ENCODE measurements around the gene KNDC1.

The KNDC1 gene

DNA sequence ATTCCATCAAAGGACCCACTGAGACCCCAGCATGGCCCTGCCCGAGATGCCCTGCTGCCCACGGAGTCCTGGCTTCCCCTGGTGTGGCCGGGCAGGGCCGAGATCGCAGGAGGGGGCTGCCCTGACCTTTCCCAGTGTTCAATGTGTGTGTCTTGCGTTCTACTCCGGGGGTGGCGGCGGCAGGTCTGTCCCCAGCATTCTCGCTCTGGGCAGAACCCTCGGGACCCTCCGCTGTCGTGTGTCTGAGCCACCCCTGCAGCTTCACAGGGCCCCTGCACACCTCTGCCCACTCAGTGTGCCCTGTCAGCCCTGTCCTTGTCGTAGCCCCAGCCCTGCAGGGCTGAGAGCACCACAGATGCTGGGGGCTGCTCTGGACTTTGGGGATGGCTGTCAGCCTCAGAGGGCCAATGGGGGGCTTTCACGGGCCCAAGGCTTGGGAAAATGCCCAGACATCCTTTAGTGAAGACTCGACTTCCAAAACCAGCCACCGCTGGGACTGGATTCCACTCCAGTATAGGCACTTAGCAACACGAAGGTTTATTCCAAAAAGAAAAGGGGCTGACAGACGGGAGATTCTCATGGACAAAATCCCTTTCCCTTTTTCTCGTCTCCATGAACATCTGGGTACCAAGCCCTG is 30.0 kb upstream of the KNDC1 start:
- no peak for TF ChIP-seq FOXP2 (optimal IDR thresholded peaks at IDR 0.05; ENCODE audit: borderline replicate concordance, extremely low read depth, extremely low read length, insufficient read depth)
- no peak for TF ChIP-seq SIN3A (IDR thresholded peaks at IDR 0.05; ENCODE audit: borderline replicate concordance, insufficient read depth, low read length)
- no peak for TF ChIP-seq TAF1 (IDR thresholded peaks at IDR 0.05; ENCODE audit: borderline replicate concordance, insufficient read depth, low read length)
- TF ChIP-seq, protein P1, sequence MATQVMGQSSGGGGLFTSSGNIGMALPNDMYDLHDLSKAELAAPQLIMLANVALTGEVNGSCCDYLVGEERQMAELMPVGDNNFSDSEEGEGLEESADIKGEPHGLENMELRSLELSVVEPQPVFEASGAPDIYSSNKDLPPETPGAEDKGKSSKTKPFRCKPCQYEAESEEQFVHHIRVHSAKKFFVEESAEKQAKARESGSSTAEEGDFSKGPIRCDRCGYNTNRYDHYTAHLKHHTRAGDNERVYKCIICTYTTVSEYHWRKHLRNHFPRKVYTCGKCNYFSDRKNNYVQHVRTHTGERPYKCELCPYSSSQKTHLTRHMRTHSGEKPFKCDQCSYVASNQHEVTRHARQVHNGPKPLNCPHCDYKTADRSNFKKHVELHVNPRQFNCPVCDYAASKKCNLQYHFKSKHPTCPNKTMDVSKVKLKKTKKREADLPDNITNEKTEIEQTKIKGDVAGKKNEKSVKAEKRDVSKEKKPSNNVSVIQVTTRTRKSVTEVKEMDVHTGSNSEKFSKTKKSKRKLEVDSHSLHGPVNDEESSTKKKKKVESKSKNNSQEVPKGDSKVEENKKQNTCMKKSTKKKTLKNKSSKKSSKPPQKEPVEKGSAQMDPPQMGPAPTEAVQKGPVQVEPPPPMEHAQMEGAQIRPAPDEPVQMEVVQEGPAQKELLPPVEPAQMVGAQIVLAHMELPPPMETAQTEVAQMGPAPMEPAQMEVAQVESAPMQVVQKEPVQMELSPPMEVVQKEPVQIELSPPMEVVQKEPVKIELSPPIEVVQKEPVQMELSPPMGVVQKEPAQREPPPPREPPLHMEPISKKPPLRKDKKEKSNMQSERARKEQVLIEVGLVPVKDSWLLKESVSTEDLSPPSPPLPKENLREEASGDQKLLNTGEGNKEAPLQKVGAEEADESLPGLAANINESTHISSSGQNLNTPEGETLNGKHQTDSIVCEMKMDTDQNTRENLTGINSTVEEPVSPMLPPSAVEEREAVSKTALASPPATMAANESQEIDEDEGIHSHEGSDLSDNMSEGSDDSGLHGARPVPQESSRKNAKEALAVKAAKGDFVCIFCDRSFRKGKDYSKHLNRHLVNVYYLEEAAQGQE (IDR thresholded peaks at IDR 0.05; ENCODE audit: insufficient read depth in 1 of 2, low read depth in 2 of 2, low read length in 2 of 2) = no peak
- no peak for TF ChIP-seq POLR2AphosphoS5 (IDR thresholded peaks at IDR 0.05; ENCODE audit: low read depth, low read length)

DNA sequence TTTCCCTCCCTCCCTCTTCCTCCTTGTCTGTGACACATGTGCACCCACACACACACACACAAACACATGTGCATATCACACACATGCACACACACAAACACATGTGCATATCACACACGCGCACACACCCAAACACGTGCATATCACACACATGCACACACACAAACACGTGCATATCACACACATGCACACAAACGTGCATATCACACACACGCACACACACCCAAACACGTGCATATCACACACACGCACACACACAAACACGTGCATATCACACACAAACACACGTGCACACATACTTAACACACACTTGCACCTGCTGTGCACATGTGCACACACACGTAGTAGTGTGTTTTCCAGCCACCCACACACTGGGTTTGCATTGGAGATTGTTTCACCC is 29.4 kb upstream of the KNDC1 start:
- TF ChIP-seq, protein P1 (IDR thresholded peaks at IDR 0.05; ENCODE audit: insufficient read depth in 1 of 2, low read depth in 2 of 2, low read length in 2 of 2) = no peak
- TF ChIP-seq SIN3A (IDR thresholded peaks at IDR 0.05; ENCODE audit: borderline replicate concordance, insufficient read depth, low read length) (no peak), FOXP2 (optimal IDR thresholded peaks at IDR 0.05; ENCODE audit: borderline replicate concordance, extremely low read depth, extremely low read length, insufficient read depth) (no peak), TAF1 (IDR thresholded peaks at IDR 0.05; ENCODE audit: borderline replicate concordance, insufficient read depth, low read length) (no peak), POLR2AphosphoS5 (IDR thresholded peaks at IDR 0.05; ENCODE audit: low read depth, low read length) (no peak)

DNA sequence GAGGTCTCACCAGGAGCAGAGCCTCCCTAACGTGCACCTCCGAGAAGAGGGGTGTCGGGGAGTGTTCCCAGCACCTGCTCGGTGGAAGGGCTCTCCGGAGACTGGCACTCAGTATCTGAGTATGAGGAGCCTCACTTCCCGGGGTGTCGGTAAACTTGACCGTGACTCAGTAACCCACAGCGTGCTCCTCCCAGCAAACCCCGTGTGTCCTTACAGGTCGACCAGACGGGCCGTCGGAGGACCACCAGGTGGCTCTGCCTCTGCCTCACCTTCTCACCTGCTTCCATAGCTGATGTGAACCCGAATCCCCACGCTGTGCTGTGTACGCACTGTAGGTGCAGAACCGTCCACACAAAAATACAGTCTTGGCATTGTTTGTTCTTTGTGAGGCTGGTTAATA is 29.0 kb upstream of the KNDC1 start:
- TF ChIP-seq SIN3A (IDR thresholded peaks at IDR 0.05; ENCODE audit: borderline replicate concordance, insufficient read depth, low read length) (no peak), POLR2AphosphoS5 (IDR thresholded peaks at IDR 0.05; ENCODE audit: low read depth, low read length) (no peak), FOXP2 (optimal IDR thresholded peaks at IDR 0.05; ENCODE audit: borderline replicate concordance, extremely low read depth, extremely low read length, insufficient read depth) (no peak), TAF1 (IDR thresholded peaks at IDR 0.05; ENCODE audit: borderline replicate concordance, insufficient read depth, low read length) (no peak)
- TF ChIP-seq, protein P1 (IDR thresholded peaks at IDR 0.05; ENCODE audit: insufficient read depth in 1 of 2, low read depth in 2 of 2, low read length in 2 of 2) = no peak

DNA sequence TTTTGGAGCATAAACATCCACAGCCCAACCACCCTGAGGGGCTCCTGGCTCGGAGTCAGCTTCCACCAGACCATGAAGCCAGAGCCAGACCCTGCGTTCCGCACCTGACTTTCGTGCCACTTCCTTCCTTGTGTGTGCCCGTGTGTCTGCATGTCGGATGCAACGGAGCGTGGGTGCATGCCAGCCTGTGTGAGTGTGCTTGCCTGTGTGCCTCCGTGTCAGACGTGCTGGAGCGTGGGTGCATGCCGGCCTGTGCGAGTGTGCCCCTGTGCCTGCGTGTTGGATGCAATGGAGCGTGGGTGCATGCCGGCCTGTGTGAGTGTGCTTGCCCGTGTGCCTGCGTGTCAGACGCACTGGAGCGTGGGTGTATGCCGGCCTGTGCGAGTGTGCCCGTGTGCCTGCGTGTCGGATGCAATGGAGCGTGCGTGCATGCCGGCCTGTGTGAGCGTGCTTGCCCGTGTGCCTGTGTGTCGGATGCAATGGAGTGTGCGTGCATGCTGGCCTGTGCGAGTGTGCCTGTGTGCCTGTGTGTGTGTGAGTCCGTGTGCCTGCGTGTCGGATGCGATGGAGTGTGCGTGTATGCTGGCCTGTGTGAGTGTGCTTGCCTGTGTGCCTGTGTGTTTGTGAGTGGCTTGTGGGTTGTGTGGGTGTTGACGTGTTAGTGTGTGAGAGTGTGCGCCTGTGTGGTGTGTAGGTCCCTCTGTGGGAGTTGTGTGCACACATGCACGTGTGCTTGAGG is 28.1 kb upstream of the KNDC1 start:
- TF ChIP-seq SIN3A (IDR thresholded peaks at IDR 0.05; ENCODE audit: borderline replicate concordance, insufficient read depth, low read length) (no peak), TAF1 (IDR thresholded peaks at IDR 0.05; ENCODE audit: borderline replicate concordance, insufficient read depth, low read length) (no peak), FOXP2 (optimal IDR thresholded peaks at IDR 0.05; ENCODE audit: borderline replicate concordance, extremely low read depth, extremely low read length, insufficient read depth) (no peak)
- TF ChIP-seq, protein P1 (IDR thresholded peaks at IDR 0.05; ENCODE audit: insufficient read depth in 1 of 2, low read depth in 2 of 2, low read length in 2 of 2) = no peak
